ENCODE measurements around the gene INPP5A.

INPP5A gene

GRCh38 chr10:132798403-132798802, 260.8 kb downstream of the INPP5A start:
- H3K79me2 ChIP-seq (ENCODE audit: insufficient read depth, low read length), result no peaks in the 10 kb centered on the region
- TF ChIP-seq EZH2phosphoT487 (IDR thresholded peaks at IDR 0.05; ENCODE audit: borderline replicate concordance) (no peak), CTCF (conservative IDR thresholded peaks at IDR 0.05; ENCODE audit: low read length) (no peak)
- no peak overlapping the region for H3K9ac ChIP-seq (ENCODE audit: low read depth, low read length, poor library complexity, severe bottlenecking)
- H2AFZ ChIP-seq (ENCODE audit: low read length), result no peak overlapping the region
- no peaks in the 10 kb centered on the region for H3K36me3 ChIP-seq (ENCODE audit: insufficient read depth, low read length)
- H4K20me1 ChIP-seq (ENCODE audit: insufficient read depth, low read length, poor library complexity, severe bottlenecking), result no peaks in the 10 kb centered on the region
- H3K4me1 ChIP-seq (ENCODE audit: insufficient read depth, low read length, poor library complexity, severe bottlenecking), result no peaks in the 10 kb centered on the region
- H3F3A ChIP-seq (ENCODE audit: low read depth), result no peaks in the 10 kb centered on the region
- H3K4me2 ChIP-seq (ENCODE audit: low read depth, low read length, poor library complexity, severe bottlenecking), result no peak overlapping the region
- H3K4me3 ChIP-seq (ENCODE audit: low read length, poor library complexity, severe bottlenecking), result no peak overlapping the region
- no peaks in the 10 kb centered on the region for H3K9me3 ChIP-seq (ENCODE audit: insufficient read depth, low read depth, low read length)
- no peaks in the 10 kb centered on the region for H3K27me3 ChIP-seq (ENCODE audit: insufficient read depth, low read length, poor library complexity, severe bottlenecking)
- no peaks in the 10 kb centered on the region for H3K9me2 ChIP-seq (replicated peaks; ENCODE audit: low read depth, low read length)

GRCh38 chr10:132798876-132799275, 261.3 kb downstream of the INPP5A start:
- Histone ChIP-seq H3K9me3 (ENCODE audit: insufficient read depth, low read depth, low read length) (no peaks in the 10 kb centered on the region), H3K9ac (ENCODE audit: low read depth, low read length, poor library complexity, severe bottlenecking) (no peak overlapping the region), H3K79me2 (ENCODE audit: insufficient read depth, low read length) (no peaks in the 10 kb centered on the region), H3K9me2 (replicated peaks; ENCODE audit: low read depth, low read length) (no peaks in the 10 kb centered on the region), H2AFZ (ENCODE audit: low read length) (no peak overlapping the region), H3F3A (ENCODE audit: low read depth) (no peaks in the 10 kb centered on the region), H3K27me3 (ENCODE audit: insufficient read depth, low read length, poor library complexity, severe bottlenecking) (no peaks in the 10 kb centered on the region), H3K36me3 (ENCODE audit: insufficient read depth, low read length) (no peaks in the 10 kb centered on the region), H3K4me2 (ENCODE audit: low read depth, low read length, poor library complexity, severe bottlenecking) (no peak overlapping the region), H4K20me1 (ENCODE audit: insufficient read depth, low read length, poor library complexity, severe bottlenecking) (no peaks in the 10 kb centered on the region), H3K4me3 (ENCODE audit: low read length, poor library complexity, severe bottlenecking) (no peak overlapping the region), H3K4me1 (ENCODE audit: insufficient read depth, low read length, poor library complexity, severe bottlenecking) (no peaks in the 10 kb centered on the region)
- TF ChIP-seq CTCF (conservative IDR thresholded peaks at IDR 0.05; ENCODE audit: low read length), result no peak

- H3K4me3 ChIP-seq (ENCODE audit: low read length, poor library complexity, severe bottlenecking), result no peak overlapping the region
- H3K79me2 ChIP-seq (ENCODE audit: insufficient read depth, low read length), result no peaks in the 10 kb centered on the region
- no peak overlapping the region for H3K4me2 ChIP-seq (ENCODE audit: low read depth, low read length, poor library complexity, severe bottlenecking)
- H4K20me1 ChIP-seq (ENCODE audit: insufficient read depth, low read length, poor library complexity, severe bottlenecking), result no peaks in the 10 kb centered on the region
- H3K27me3 ChIP-seq (ENCODE audit: insufficient read depth, low read length, poor library complexity, severe bottlenecking), result no peaks in the 10 kb centered on the region
- H3K4me1 ChIP-seq (ENCODE audit: insufficient read depth, low read length, poor library complexity, severe bottlenecking), result no peaks in the 10 kb centered on the region
- H3K36me3 ChIP-seq (ENCODE audit: insufficient read depth, low read length), result no peaks in the 10 kb centered on the region
- H3F3A ChIP-seq (ENCODE audit: low read depth), result no peaks in the 10 kb centered on the region
- H2AFZ ChIP-seq (ENCODE audit: low read length), result no peak overlapping the region
- TF ChIP-seq CTCF (conservative IDR thresholded peaks at IDR 0.05; ENCODE audit: low read length), result no peak
- no peak for TF ChIP-seq EZH2phosphoT487 (IDR thresholded peaks at IDR 0.05; ENCODE audit: borderline replicate concordance)
- peaks cover 3% of the 10 kb centered on the region; the same call in 1 of the 2 replicates for H3K9me3 ChIP-seq (ENCODE audit: insufficient read depth, low read depth, low read length)
- H3K9me2 ChIP-seq (replicated peaks; ENCODE audit: low read depth, low read length), result no peaks in the 10 kb centered on the region
- no peak overlapping the region for H3K9ac ChIP-seq (ENCODE audit: low read depth, low read length, poor library complexity, severe bottlenecking)
Observed at GRCh38 chr10:132799865-132800264, 262.3 kb downstream of the INPP5A start.

All from Loucy (cell line).